Stimulated activated CD8-positive, alpha-beta memory T cell treated with anti-CD3 and anti-CD28 coated beads, Interleukin-15, amount 100 ng/mL, for 4 hours (primary cell): ENCODE data around the gene CDH6.

Source experiments
- DNase-seq, 2 donors: peaks; one replicate each; pipeline ENCODE4 v3.0.0-alpha.2; 2020; ENCODE audit warnings: low read depth in 2 of 2

The CDH6 gene

DNA sequence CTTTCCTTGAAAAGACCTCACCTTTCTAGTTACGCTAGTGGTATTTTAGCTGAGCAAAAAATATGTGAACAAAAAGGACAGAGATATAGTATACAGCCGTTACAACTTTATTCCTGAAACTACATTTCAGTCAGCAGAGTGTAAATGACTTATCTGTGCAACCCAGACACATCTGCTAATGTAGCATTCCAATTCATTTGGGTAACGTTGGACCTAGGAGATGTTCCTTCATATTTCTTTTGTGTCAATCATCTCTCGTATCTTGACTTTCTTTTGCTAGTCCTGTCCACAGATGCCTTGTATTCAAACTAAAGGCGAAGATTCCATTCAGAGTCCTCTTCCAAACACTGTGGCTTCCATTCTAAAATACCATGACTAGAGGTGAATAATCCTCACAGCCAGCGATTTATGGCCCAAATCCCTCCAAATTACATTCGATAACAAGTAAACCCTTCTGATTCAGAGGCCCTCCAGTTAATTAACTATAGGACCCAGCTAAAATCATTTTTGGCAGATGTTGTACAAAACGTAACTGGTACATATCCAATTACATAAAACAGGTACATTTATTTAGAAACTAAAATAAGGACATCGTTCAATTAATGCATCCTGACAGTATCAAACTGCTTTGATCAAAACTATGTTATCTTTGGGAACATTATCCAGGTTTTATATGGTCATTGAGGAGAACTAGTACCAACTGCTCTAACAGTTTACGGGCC is 182.7 kb downstream of the CDH6 start:
- no peak for DNase-seq

DNA sequence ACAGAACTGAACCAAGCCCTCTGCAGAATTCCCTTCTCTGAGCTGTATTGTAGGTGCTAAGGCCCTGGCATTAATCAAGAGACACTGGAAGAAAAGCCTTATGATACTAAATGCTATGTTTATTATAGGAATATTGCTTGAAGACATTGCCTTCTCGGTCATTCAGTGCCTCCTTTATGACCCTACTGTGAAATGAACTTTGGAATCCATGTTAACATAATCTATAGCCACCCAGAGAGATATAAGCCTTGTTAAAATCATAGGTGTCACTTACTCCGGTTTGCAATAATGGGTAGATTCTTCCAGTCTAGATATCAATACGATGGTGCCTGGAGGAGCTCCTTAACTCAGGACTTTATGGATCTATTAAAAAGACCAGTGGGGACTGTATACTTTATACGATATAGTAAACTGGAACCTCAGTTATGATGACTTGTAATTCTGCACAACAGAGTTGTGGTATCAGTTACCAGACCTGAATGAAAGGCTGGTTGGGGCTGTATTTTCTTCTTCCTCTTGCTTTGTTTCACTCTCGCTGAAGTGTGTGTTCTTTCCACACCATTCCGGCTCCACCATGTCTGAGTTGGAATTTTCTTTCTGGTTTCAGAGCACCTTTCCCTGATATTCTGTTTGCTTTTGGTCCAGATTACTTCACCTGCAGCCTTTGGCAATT is 183.9 kb downstream of the CDH6 start:
- no peak for DNase-seq

DNA sequence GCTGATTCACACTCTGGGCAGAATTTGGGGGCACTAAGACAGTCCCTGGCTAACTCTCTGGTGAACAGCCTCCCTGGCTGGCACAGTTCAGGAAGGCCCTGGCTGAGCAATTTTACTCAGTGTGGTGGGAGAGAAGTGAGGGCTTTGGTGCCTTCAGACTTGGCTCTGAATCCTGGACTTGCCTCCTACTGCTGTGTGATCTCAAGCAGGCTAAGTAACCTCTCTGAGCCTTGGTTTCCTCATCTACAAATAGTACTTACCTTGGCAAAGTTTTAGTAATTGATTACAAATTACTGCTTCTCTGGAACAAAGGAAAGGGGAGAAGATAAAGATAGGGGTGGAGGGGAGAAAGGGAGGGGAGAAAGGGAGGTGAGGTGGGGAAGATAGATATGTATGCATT is 184.7 kb downstream of the CDH6 start:
- DNase-seq, result no peak
